Thoracic aorta (tissue), 2 donors: ENCODE results near the gene TMEM121B. TPM values are rescaled to one million over a fixed set of nuclear protein-coding genes. Genes with fewer than 3 reads are reported as not detected.

Experiments used
- ATAC-seq: fragments of 150-250 bp; one replicate; pipeline ENCODE4 v1.8.0; 2017; ENCODE audit warnings: low read depth; ENCODE audit not compliant: insufficient number of reproducible peaks, low FRiP score
- DNase-seq: peaks from one replicate; pipeline ENCODE4 v3.0.0-alpha.2; 2020; ENCODE audit warnings: low spot score
- H3K27ac ChIP-seq, 2 donors: fragments of 200-600 bp; sonication (generic); 1 replicate in 1 of 2; 2 replicates in 1 of 2; pipeline ENCODE4 v1.5.1; 2016; ENCODE audit warnings: mild to moderate bottlenecking in 2 of 2, moderate library complexity in 2 of 2
- H3K27me3 ChIP-seq: fragments of 200-600 bp; sonication (generic); replicated peaks from 2 replicates; pipeline ENCODE4 v1.6.0; 2016; ENCODE audit warnings: mild to moderate bottlenecking; ENCODE audit not compliant: insufficient read depth
- H3K36me3 ChIP-seq: fragments of 200-600 bp; sonication (generic); one replicate; pipeline ENCODE4 v1.5.1; 2016
- H3K4me1 ChIP-seq, 2 donors: fragments of 200-600 bp; sonication (generic); 1 replicate in 1 of 2; 2 replicates in 1 of 2; pipeline versions ENCODE4 v1.5.1 to v1.6.0; 2016; ENCODE audit warnings: low read depth in 2 of 2, mild to moderate bottlenecking in 1 of 2; ENCODE audit not compliant: control insufficient read depth in 1 of 2
- H3K4me3 ChIP-seq: fragments of 200-600 bp; sonication (generic); 2 replicates; pipeline ENCODE4 v1.5.1; 2016; ENCODE audit warnings: mild to moderate bottlenecking
- H3K9me3 ChIP-seq: fragments of 200-600 bp; sonication (generic); 2 replicates; pipeline ENCODE4 v1.5.1; 2016
- CTCF ChIP-seq: fragments of 200-600 bp; sonication (generic); IDR thresholded peaks from one replicate; pipeline ENCODE4 v1.5.1; 2019; ENCODE audit warnings: antibody characterized with exemption
- total RNA-seq, 2 donors: library from RNA; depleted of rRNA; stranded (reverse); fragments of >200 nt; gene quantifications; one replicate each; pipeline versions ENCODE4 v1.1.0 to v1.2.3, GENCODE V29; 2016

TMEM121B gene
- total RNA-seq, 2 donors from 2014 or later, result 1.1 to 2.0 TPM

GRCh38 chr22:17110791-17111550, 10.2 kb downstream of the TMEM121B start:
- Histone ChIP-seq H3K27ac (no peak overlapping the region), H3K9me3 (no peaks in the 10 kb centered on the region), H3K36me3 (peaks cover 31% of the 10 kb centered on the region), H3K4me3 (no peak overlapping the region), H3K27me3 (no peaks in the 10 kb centered on the region), H3K4me1 (no peaks in the 10 kb centered on the region)
- ATAC-seq (no peak), DNase-seq (no peak)
- no peak for TF ChIP-seq CTCF

DNA sequence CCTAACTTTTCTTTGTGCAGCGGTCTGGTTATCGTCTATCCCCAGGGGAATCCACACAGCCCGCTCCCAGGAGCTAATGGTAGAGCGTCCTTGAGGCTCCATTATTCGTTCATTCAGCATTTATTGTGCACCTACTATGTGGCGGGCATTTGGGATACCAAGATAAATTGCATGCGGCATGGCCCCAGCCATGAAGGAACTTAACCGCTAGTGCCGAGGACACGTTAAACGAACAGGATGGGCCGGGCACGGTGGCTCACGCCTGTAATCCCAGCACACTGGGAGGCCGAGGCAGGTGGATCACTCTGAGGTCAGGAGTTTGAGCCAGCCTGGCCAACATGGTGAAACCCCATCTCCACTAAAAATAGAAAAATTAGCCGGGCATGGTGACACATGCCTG, 11.2 kb downstream of the TMEM121B start:
- H3K9me3 ChIP-seq, result no peaks in the 10 kb centered on the region
- no peaks in the 10 kb centered on the region for H3K27me3 ChIP-seq
- H3K4me3 ChIP-seq, result no peak overlapping the region
- DNase-seq (no peak), ATAC-seq (no peak)
- no peaks in the 10 kb centered on the region for H3K4me1 ChIP-seq
- H3K27ac ChIP-seq, result no peak overlapping the region
- H3K36me3 ChIP-seq, result peaks cover 37% of the 10 kb centered on the region
- no peak for TF ChIP-seq CTCF

DNA sequence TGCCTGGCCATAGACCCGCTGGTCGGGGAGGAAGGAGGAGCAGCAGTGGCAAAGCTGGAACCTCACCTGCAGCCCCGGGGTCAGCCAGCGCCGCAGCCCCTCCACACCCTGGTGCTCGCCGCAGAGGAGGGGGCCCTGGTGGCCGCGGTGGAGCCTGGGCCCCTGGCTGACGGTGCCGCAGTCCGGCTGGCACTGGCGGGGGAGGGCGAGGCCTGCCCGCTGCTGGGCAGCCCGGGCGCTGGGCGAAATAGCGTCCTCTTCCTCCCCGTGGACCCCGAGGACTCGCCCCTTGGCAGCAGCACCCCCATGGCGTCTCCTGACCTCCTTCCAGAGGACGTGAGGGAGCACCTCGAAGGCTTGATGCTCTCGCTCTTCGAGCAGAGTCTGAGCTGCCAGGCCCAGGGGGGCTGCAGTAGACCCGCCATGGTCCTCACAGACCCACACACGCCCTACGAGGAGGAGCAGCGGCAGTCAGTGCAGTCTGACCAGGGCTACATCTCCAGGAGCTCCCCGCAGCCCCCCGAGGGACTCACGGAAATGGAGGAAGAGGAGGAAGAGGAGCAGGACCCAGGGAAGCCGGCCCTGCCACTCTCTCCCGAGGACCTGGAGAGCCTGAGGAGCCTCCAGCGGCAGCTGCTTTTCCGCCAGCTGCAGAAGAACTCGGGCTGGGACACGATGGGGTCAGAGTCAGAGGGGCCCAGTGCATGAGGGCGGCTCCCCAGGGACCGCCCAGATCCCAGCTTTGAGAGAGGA, 11.9 kb downstream of the TMEM121B start:
- H3K4me1 ChIP-seq, result no peaks in the 10 kb centered on the region
- no peak for TF ChIP-seq CTCF
- DNase-seq (no peak), ATAC-seq (no peak)
- H3K36me3 ChIP-seq, result peaks cover 44% of the 10 kb centered on the region
- H3K27ac ChIP-seq, result no peak overlapping the region
- no peaks in the 10 kb centered on the region for H3K27me3 ChIP-seq
- no peaks in the 10 kb centered on the region for H3K9me3 ChIP-seq
- no peak overlapping the region for H3K4me3 ChIP-seq

GRCh38 chr22:17108256-17109112, 12.7 kb downstream of the TMEM121B start:
- Histone ChIP-seq H3K27me3 (no peaks in the 10 kb centered on the region), H3K9me3 (no peaks in the 10 kb centered on the region), H3K27ac (no peak overlapping the region), H3K4me3 (no peak overlapping the region), H3K36me3 (peaks cover 44% of the 10 kb centered on the region), H3K4me1 (no peaks in the 10 kb centered on the region)
- no peak for DNase-seq
- ATAC-seq, result no peak
- TF ChIP-seq CTCF, result no peak

GRCh38 chr22:17107547-17107810, 13.7 kb downstream of the TMEM121B start:
- no peak for ATAC-seq
- Histone ChIP-seq H3K4me1 (no peaks in the 10 kb centered on the region), H3K36me3 (peaks cover 53% of the 10 kb centered on the region), H3K4me3 (no peak overlapping the region), H3K27me3 (no peaks in the 10 kb centered on the region), H3K27ac (no peak overlapping the region), H3K9me3 (no peaks in the 10 kb centered on the region)
- no peak for TF ChIP-seq CTCF
- no peak for DNase-seq
